RKO (cell line): Measurements from ENCODE around the gene MAPRE2.

ENCODE experiments used
- DNase-seq: peaks from one replicate; pipeline ENCODE4 v3.0.0-alpha.2; 2016; ENCODE audit warnings: low spot score

Gene MAPRE2

DNA sequence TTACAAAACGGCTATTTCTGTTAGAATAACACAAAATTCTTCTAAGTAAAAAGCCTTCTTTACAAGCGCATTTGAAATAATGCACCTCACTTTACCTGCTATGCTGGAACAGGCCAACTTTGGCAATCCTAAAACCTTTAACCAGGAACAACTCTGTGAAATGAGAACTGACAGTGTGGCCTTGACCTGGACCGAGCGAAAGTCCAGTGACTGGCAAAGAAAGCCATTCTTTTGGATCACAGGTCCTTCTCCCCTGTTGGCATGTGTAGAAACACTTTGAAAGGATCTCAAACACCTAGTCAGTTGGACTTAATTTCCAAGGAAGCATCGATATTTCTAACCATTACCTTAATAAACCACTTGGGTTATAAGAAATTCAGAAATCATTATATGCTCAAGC is 21.2 kb downstream of the MAPRE2 start:
- DNase-seq, result no peak

DNA sequence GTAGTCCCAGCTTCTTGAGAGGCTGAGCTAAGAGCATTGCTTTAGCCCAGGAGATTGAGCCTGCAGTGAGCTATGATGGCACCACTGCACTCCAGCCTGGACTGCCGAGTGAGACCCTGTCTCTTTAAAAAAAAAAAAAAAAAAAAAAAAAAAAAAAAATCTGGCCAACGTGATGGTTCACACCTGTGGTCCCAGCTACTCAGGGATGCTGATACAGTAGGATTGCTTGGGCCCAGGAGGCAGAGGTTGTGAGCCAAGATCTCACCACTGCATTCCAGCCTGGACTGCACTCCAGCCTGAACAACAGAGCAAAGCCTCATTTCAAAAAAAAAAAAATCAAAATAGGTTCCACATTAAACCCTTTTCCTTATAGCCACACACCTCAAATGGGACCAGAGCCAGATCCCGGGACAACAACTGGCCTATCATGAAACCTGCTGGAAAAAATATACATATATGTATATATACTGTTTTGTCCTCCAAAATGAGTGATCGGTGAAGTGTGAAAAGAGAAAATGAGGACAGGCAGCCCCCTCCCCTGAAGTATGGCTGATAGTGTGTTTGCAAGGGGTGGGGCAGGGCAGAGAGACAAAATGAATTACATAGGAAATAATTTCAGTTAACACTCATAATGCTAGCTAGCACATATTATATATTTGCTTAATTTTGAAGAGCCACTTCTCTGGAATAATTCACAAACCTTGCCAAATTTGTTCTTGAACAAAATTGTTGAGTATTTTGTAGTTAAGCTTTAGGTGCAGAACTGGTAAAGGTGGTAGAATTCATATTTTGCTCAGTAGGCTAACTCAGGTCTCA is 22.9 kb downstream of the MAPRE2 start:
- no peak for DNase-seq

DNA sequence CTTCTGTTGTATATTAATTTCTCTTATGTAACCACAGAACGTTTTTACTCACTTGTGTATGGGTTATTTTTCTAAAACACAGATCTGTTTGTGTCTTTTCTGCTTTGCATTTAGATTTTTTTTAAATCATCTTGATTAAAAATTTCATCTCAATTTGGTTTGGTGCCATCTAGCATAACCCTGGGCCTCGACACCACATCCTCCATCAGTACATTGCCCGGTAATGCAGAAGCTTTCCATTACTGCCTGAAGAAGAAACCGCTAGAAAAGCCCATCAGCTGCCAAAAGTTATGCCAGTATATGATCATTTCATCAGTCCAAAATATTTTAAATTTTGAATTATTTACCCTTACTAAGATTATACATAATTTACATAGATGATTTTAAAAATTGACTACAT is 26.2 kb downstream of the MAPRE2 start:
- DNase-seq, result no peak

DNA sequence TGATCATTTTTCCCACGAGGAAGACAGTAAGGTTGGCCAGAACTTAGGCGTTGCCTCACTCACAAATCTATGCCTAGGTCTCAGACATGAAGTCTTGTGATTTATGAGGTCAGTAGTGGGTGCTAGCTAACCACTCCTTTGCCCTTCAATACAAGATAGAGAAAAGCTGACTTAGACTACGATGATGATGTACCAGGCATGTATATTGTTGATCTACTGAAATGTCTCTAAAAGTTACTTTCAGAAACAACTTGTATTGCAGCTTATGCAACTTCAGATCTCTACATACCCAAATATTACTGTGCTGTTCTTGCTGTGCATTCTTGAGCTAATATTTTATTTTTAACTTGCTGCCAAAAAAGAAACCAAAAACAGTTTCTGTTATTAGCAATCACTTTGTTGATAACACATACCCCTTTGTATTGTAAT is 30.6 kb downstream of the MAPRE2 start:
- no peak for DNase-seq

DNA sequence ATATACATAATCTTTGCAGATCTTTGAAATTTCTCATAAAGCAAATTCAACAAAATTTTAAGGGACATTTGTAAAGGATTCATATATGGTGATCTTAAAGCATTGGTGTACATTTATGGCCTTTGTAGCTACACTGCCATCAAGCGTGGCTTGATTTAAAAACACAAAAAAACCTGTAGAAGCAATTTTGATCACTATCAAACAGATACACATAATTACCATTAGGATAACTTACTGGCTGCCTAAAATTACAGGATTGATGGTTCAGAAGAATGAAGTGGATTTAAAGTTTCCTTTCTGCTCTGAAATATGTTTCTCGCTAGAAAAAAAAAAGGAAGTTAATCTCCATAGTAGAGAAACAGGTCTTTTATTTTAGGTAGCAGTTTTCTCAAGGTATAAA is 31.4 kb downstream of the MAPRE2 start:
- no peak for DNase-seq

DNA sequence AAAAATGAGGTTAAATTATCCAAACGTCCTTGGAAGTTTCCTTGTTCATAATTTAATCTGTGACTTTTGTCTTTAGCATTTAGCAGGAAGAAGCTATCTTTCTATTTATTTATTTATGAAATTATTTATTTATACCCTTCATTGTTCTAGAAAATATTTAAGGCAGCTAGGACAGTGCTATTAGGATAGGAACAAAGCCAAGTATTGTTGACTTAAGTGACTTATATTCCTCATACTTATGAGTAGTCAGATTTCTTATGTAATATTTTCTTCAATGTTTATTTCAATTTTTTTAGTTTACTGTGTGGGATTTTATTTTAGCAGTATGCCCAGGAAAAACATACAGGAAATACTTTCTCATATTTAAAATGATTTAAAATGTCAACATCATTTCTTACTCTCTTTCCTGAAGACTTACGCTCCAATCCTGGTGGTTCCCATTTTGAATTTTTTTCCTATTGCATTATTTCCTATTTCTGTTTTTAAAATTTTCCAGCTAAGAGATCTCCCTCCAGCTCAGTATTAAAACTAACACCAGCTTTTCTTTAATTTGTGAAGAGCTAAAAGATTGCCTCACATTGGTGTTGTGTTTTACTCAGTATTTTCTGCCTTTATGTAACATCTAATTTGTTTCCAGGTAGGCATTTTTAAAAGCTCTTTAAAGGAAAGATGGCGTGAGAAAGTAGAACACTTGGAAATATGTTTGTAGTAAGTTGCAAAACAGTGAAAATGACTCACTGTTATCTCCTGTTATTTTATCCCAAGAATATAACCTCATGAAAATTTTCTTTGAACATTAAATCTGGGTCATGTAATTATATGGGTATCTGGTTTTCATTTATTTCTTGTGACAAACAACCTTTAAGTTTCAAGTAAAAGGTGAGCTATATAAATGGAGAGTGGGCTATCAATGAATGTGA is 32.2 kb downstream of the MAPRE2 start:
- DNase-seq, result no peak

DNA sequence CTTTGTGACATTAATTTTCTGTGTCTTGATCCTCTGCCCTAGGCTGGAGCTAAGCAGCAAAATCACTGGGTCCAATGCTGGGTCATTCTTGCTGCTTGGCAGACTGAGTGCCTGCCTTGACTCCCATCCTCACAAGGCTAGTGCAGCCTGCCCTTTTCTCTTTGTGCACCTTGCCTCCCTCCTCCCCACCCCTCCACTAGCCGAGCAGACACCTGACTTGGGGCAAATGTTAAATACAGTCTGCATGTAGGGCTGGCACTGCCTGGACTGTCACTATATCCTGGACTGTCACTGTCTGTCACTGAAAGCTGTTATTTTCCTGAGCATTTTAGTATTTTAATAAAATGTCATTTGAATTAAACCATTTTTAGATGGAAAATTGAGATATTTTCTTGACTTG is 33.4 kb downstream of the MAPRE2 start:
- DNase-seq, result no peak

DNA sequence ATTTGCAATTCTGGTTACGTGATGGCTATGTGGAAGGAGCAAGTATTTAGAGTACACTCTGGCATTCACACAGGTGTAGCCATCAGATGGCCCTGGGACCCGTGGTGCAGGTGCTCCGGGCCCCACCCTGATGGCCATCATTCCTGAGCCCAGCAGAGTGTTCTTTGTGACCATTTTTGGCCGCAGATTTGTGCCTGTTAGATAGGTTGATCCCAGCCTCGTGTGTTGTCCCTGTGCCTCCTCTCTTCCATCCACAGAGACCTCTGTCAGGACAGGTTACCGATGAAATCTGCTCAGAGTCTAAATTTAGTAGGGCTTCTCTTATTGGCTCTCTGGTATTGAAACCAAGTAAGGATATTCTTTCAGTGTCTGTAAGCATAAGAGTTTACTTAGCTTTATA is 33.9 kb downstream of the MAPRE2 start:
- no peak for DNase-seq

DNA sequence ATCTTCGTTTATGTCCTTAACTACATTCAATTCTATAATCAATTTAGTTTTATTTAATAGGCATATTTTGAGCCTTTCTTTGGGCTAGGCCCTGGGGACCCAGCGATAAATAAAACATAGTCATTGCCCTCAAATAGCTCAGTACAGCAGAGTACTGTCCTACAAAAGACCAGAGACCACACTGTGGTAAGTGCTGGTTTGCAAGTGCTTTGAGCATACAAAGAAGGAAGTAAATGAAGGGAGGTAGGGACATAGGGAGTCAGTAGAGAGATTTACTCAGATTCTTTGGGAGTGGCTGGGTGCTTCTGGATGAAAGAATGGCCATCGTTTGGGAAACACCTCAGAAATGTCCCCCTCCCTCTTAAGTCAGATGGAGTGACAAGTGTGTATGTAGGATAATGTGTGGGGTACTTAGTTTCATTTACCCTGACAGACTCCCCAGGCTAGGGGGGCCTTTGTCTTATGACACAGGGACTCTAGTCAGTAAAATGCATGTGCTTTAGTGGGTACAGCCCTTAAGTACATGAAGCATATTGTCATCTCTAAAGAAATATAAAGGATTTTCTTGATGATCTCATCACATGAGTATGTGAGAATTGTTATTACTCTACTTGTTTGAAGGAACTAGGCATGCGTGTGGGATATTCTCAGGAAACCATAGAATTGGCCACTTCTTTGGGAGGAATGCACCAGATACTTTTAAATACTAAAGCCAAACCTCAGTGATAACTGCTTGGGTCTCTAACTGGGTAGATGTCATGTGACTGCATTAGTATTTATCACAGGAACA is 35.1 kb downstream of the MAPRE2 start:
- peak; percentile 40 for DNase-seq

DNA sequence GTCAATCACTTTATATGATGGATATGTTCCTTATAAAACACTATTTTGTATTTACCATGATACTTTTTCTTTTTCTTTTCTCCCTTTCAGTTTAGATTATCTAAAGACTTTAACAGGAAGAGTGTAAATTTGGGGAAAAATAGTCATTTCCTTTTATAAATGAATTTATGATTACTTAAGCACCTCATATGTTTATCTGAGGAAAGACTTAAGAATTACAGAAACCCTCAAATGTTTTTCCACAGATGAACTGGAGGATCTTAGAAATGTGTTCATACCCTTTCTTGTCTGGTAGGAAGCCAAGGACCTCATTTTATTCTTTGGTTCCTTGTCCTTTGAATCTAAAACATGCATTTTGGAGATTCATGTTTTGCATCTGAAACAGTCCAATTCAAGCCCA is 36.7 kb downstream of the MAPRE2 start:
- DNase-seq, result no peak

DNA sequence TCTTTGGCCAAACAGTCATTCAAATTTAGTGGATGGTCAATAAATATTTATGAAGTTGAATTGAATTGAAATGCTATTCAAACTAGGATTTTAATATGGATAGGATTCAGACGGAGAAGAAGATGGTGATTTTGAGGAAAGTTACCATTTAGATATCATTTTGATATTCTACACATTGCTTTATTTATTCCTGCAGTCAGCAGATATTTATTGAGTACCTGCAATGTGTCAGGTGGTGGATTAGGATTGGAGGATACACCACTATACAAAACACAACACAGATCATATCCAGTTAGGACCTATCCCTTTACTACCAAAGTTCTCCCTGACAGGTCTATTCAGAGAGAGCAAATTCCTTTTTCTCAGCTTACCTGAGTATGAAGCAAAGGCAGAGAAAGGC is 38.8 kb downstream of the MAPRE2 start:
- no peak for DNase-seq

DNA sequence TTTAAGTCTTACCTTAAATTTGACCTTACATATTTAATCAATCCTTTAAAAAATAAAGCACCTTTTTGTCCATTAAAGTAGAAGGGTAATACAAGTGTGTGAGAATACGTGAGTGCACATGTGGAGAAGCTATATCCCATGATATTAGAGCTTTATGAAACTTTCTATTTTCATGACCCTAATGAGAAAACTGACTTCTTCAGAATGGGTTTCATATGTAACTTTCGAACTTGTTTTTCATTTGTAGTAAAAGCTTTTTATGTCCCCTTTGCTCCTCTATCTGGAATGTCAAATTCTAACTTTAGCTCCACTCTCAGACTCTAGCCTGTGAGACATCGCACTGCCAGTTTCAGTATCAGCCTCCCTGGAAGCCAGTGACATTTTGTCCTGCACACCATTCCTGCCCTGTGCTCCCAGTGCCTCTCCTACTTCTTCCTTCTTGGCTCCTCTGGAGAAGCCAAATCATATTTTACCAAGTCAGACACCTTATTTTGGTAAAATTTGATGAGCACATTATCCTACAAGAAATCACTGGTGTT is 42.0 kb downstream of the MAPRE2 start:
- DNase-seq, result no peak

DNA sequence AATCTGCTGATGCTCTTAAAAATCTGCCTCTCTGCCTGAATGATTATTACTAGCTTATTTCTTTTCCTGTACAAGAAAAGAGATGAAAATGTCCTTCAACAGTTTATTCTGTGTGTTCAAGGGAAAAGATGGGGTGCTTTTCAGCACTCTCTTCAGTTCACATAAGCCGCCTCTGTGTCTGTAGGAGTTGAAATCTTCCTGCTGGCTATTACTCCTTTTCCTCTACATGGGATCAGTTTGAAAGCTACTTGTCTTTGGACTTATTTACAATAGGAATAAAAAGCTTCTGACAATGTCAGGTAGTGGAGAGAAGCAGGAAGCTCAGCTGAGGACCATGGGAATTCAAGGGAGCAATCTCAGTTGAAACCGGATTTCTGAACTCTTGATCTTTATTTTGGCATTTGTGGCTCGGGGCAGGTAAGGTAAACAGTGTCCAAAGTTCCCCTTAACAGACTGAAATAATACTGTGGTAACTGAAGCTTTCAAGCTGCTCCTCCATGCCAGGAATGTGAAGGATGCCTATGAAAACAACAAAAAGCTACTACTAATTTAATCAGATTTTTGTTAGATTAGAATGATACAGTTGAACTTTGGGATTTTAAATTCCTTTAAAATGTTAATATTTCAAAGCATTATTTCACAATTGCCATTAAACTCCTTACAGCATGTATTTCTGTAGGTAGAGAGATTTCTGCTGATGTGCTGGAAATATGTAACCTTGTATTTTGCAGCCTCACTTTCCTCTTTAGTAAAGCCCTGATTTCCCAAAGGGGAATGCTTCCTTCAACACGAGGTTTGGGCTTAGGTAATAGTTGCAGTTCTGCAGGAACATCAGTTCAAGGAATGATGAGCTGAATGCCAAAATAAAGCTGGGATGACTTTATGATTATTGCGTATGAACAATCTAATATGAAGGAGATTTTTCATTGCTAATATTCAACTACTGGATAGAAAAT is 43.6 kb downstream of the MAPRE2 start:
- no peak for DNase-seq

DNA sequence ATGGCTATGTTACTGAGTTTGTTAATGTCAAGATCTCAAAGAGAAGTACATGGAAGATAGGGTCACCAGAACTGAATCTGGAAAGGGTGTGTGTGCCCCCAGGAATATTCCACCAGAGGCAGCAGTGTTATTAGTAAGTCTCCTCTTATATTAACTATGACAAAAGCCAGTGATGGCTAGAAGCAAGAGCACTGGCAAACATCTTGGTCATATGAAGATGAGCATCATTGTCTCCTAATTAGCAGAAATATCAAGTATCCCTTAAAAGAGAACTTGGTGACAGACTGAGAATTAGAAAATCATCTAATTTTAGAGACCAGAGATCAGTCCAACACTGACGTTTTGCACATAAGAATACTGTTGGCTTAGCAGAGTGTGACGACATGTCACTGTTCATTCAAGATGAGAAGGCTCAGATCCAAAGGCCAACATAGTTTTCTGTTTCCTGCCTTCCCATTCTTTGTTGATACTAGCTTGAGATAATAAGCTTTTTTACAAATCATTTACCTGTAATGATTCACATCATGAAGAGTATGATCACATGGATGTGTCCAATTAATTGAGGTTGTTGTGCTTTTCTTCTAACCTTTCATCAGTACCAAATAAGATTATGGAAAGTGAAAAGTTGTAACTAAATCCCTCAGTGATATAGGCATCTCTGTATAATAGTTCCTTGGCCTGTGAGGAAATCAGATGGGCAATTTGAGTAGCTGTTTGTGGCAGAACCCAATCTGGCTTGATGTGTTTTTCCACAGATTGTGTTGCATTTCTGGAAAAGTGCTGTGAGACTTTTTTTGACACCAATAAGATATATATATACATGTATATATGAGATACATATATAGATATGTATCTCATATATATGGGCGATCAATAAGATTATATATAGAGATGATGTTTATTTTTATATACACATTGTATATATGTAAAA is 44.5 kb downstream of the MAPRE2 start:
- no peak for DNase-seq

DNA sequence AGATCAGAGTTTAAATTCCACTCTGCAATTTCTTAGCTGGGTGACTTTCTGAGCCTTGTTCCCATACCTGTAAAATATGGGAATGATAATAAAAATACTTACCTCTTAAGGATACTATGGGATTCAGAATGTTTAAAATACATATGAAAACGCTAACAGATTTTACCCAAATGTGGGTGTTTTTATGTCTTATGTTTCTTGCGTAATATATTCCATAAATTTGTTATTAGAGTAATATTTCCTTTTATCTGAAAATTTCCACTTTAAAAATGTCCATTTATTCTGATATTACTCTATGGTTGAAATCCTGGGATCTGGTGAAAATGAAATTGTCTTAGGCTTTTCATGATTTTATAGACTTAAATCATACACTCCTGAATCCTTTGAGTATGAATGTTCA is 45.5 kb downstream of the MAPRE2 start:
- no peak for DNase-seq

DNA sequence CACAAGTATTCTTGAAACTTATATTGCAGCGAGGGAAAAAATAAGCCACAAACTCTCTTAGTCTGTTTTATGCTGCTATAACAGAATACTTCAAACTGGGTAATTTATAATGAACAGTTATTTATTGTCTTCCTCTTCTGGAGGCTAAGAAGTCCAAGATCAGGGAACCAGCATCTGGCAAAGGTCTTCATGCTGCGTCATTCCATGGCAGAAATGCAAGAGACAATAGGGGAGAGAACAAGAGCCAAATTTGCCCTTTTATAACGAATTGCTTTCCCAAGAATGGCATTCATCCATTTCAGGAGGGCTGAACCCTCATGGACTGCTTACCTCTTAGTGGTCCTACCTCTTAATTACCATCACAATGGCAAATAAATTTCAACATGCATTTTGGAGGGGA is 46.5 kb downstream of the MAPRE2 start:
- no peak for DNase-seq

DNA sequence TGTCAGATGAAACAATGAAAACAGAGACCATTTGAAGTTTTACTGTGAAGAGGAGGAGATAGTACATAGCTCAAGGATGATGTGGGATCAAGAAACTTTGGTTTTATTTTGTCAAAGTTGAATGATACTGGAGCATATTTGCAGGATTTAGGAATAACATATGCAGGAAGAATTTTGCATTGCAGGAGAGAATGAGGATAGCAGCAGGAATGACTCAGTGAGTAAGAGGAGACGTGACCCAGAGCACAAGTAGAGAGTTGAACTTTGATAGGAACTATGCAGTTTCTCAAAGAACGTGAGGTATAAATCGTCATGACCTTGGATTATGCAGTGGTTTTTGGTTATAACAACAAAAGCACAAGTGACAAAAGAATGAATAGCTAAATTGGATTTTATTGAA is 47.7 kb downstream of the MAPRE2 start:
- no peak for DNase-seq

DNA sequence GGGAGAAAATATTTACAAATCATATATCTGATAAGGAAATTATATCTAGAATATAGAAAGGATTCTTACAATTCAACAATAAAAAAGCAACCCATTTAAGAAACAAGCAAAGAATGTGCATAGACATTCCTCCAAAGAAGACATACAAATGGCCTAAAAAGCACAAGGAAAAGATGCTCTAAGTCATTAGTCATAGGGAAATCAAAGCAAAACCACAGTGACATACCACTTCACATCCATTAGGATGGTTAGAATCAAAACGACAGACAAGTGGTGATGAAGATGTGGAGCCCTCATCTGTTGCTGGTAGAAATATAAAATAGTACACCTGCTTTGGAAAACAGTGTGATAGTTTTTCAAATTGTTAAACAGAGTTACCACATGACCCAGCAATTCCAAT is 48.2 kb downstream of the MAPRE2 start:
- no peak for DNase-seq

DNA sequence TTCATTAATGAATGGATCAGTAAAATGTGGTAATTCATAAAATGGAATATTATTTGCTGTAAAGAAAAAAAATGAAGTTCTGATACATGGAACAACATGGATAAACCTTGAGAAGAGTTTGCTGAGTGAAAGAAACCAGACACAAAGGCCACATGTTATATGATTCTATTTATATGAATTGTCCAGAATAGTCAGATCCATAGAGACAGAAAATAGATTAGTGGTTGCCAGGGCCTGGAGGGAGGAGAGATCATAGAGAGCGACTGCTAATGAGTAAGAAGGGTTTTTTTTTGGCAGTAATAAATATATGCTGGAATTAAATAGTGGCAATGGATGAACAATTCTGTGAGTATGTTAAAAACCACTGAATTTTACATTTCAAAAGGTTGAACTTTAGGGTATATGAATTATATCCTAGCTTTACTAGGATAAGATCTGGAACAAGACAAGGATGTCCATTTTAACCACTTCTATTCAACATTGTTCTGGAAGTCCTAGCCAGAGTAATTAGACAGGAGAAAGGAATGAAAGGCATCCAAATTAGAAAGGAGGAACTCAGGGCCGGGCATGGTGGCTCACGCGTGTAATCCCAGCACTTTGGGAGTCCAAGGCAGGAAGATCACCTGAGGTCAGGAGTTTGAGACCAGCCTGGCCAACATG is 48.8 kb downstream of the MAPRE2 start:
- no peak for DNase-seq
